Activated T-cell treated with anti-CD3 and anti-CD28 coated beads for 1 hour (primary cell): ENCODE data around the gene CHKA.

Source experiments
- DNase-seq: peaks from one replicate; pipeline ENCODE4 v3.0.0-alpha.2; 2020; ENCODE audit warnings: low read depth

The CHKA gene

GRCh38 chr11:68121067-68121899 is at the start of gene CHKA:
Gene CHKA (minus strand): TSS chr11:68121388. CDS start chr11:68121177, 211 bp downstream.
- DNase-seq: peak; percentile 75

GRCh38 chr11:68169442-68169841 is 48.3 kb upstream of the CHKA start:
- DNase-seq: no peak

GRCh38 chr11:68168694-68169093 is 47.5 kb upstream of the CHKA start:
- no peak for DNase-seq

GRCh38 chr11:68167474-68167873 is 46.3 kb upstream of the CHKA start:
- no peak for DNase-seq

- no peak for DNase-seq
These were observed 45.8 kb upstream of the CHKA start for GRCh38 chr11:68166969-68167368.

- no peak for DNase-seq
These were observed 44.4 kb upstream of the CHKA start for GRCh38 chr11:68165601-68166000.

GRCh38 chr11:68164437-68164836 is 43.2 kb upstream of the CHKA start:
- no peak for DNase-seq

GRCh38 chr11:68163691-68164090 is 42.5 kb upstream of the CHKA start:
- DNase-seq: no peak

- DNase-seq: no peak
These were observed 39.0 kb upstream of the CHKA start for GRCh38 chr11:68160100-68160695.

GRCh38 chr11:68159665-68160064 is 38.5 kb upstream of the CHKA start:
- no peak for DNase-seq

- DNase-seq: no peak
These were observed 38.0 kb upstream of the CHKA start for GRCh38 chr11:68159161-68159560.

GRCh38 chr11:68158580-68158979 is 37.4 kb upstream of the CHKA start:
- DNase-seq: no peak

GRCh38 chr11:68153742-68154141 is 32.6 kb upstream of the CHKA start:
- no peak for DNase-seq

GRCh38 chr11:68150037-68150436 is 28.8 kb upstream of the CHKA start:
- no peak for DNase-seq

- no peak for DNase-seq
These were observed 28.2 kb upstream of the CHKA start for GRCh38 chr11:68149417-68149816.

GRCh38 chr11:68148879-68149278 is 27.7 kb upstream of the CHKA start:
- no peak for DNase-seq

- no peak for DNase-seq
These were observed 27.1 kb upstream of the CHKA start for GRCh38 chr11:68148071-68148805.

- no peak for DNase-seq
These were observed 25.7 kb upstream of the CHKA start for GRCh38 chr11:68146704-68147474.

- DNase-seq: no peak
These were observed 24.9 kb upstream of the CHKA start for GRCh38 chr11:68146010-68146540.

- DNase-seq: no peak
These were observed 24.1 kb upstream of the CHKA start for GRCh38 chr11:68145120-68145866.

- DNase-seq: no peak
These were observed 22.1 kb upstream of the CHKA start for GRCh38 chr11:68143310-68143689.
